Calu3 (cell line): ENCODE results near the gene CFTR. TPM values are rescaled to one million over a fixed set of nuclear protein-coding genes. Genes with fewer than 3 reads are reported as not detected.
A peak's percentile ranks its signal among the peaks of the same experiment; 100 is the strongest.

ENCODE experiments used
- BruUV-seq: library from RNA; stranded (reverse); fragments of 400-500 nt; replicated peaks from 2 replicates; lab custom pipeline; 2021; lab: Mats Ljungman, UMichigan
- CTCF ChIA-PET: fragments of 300-600 bp; sonication (Branson Sonifier 250); formaldehyde crosslinking; loops from one replicate; lab custom pipeline; 2022; ENCODE audit warnings: antibody characterized with exemption; lab: Charles Lee
- DNase-seq: peaks from one replicate; pipeline ENCODE4 v3.0.0; 2022
- H3K27ac Mint-ChIP-seq: one replicate; pipeline ENCODE4 v1.8.0; 2022; ENCODE audit warnings: mixed read lengths; ENCODE audit not compliant: unreplicated experiment
- H3K27me3 Mint-ChIP-seq: one replicate; pipeline ENCODE4 v1.8.0; 2022; ENCODE audit warnings: mixed read lengths; ENCODE audit not compliant: unreplicated experiment
- H3K36me3 Mint-ChIP-seq: one replicate; pipeline ENCODE4 v1.8.0; 2022; ENCODE audit warnings: mild to moderate bottlenecking, moderate library complexity, mixed read lengths; ENCODE audit not compliant: insufficient read depth, unreplicated experiment
- H3K4me1 Mint-ChIP-seq: one replicate; pipeline ENCODE4 v1.8.0; 2022; ENCODE audit warnings: mild to moderate bottlenecking, low read depth, mixed read lengths; ENCODE audit not compliant: unreplicated experiment
- H3K4me3 Mint-ChIP-seq: one replicate; pipeline ENCODE4 v1.8.0; 2022; ENCODE audit warnings: mild to moderate bottlenecking, low read depth, moderate library complexity, mixed read lengths; ENCODE audit not compliant: unreplicated experiment
- H3K9me3 Mint-ChIP-seq: one replicate; pipeline ENCODE4 v1.8.0; 2022; ENCODE audit warnings: low read depth, mixed read lengths; ENCODE audit not compliant: unreplicated experiment
- CTCF ChIP-seq: fragments of 200-600 bp; IDR thresholded peaks from one replicate; pipeline ENCODE4 v1.8.0; 2022; ENCODE audit warnings: antibody characterized with exemption; ENCODE audit not compliant: unreplicated experiment
- intact Hi-C: fragments of 100-400 bp; cut with micrococcal nuclease; formaldehyde crosslinking; loops from one replicate; pipeline ENCODE4 v1.10.0; 2022; ENCODE audit not compliant: unreplicated experiment
- total RNA-seq: library from RNA; stranded (reverse); gene quantifications from 2 replicates; pipeline ENCODE4 v1.2.3, GENCODE V29; 2022

Gene CFTR
- total RNA-seq, 1 experiment from 2014 or later: 502 TPM

DNA sequence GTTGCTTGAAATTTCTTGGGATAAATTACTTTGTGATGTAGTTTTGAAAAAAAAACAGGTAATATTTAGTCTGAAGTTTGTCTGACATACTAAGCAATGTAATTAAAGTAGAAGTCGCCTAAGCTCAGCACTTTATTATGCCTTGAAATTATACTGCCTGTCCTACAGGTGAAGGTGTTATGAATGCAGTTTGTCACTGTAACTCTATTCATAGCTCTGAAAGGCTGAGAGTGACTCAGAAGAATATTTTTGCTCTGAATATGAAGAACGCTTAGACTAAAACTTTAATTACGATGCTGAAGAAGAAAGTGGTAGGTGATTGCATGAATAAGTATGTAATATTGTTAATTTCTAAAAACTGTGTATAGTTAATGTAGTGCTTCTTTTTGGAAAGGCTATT lies 9.2 kb downstream of the CFTR start:
- DNase-seq: no peak
- CTCF ChIA-PET: interaction anchor here (0.5 to 1.1 kb wide), 3 partner anchors 10 to 276 kb away, joined by 3 to 5 read pairs (median 3); no protein-coding TSS in a partner anchor
- Mint-ChIP-seq H3K4me1 (peaks cover 62% of the 10 kb centered on the region), H3K27me3 (no peaks in the 10 kb centered on the region), H3K27ac (peak overlapping the region; percentile 73), H3K4me3 (peak overlapping the region; percentile 49), H3K36me3 (peaks cover 91% of the 10 kb centered on the region), H3K9me3 (no peaks in the 10 kb centered on the region)
- no peak for TF ChIP-seq CTCF
- no TSS peak for BruUV-seq
- intact Hi-C loops: no loop called here

GRCh38 chr7:117489430-117489829 lies 9.6 kb downstream of the CFTR start:
- Mint-ChIP-seq H3K27me3 (no peaks in the 10 kb centered on the region), H3K4me3 (peak overlapping the region; percentile 49), H3K9me3 (no peaks in the 10 kb centered on the region), H3K27ac (peak overlapping the region; percentile 73), H3K36me3 (peaks cover 91% of the 10 kb centered on the region), H3K4me1 (peaks cover 66% of the 10 kb centered on the region)
- no peak for TF ChIP-seq CTCF
- CTCF ChIA-PET: interaction anchor here (0.5 to 1.1 kb wide), 8 partner anchors 9 to 359 kb away, joined by 3 to 6 read pairs (median 4); no protein-coding TSS in a partner anchor
- intact Hi-C loops: no loop called here
- BruUV-seq: no TSS peak
- DNase-seq: no peak

DNA sequence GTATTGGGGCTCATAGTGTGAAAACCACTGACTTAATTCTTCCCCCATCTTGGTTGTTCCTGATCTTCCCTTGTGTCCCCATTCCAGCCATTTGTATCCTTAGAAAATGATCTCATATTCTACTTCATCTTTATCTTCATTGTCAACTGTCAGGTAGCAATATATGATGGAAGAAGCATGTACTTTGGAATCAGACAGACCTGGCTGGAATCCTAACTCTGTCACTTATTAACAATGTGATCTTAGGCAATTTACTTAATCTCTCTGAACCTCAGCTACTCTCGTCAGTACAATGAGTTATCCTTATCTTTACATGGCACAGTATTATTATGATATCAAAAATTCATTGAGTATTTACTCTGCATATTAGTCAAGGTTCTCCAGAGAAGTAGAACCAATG lies 10.1 kb downstream of the CFTR start:
- Mint-ChIP-seq H3K27ac (peak overlapping the region; percentile 64), H3K4me1 (peaks cover 71% of the 10 kb centered on the region), H3K4me3 (peak overlapping the region; percentile 49), H3K27me3 (no peaks in the 10 kb centered on the region), H3K36me3 (peaks cover 94% of the 10 kb centered on the region), H3K9me3 (no peaks in the 10 kb centered on the region)
- no TSS peak for BruUV-seq
- intact Hi-C loops: no loop called here
- TF ChIP-seq CTCF: no peak
- CTCF ChIA-PET: interaction anchor here (0.6 to 1.1 kb wide), 6 partner anchors 9 to 358 kb away, joined by 3 to 6 read pairs (median 4); no protein-coding TSS in a partner anchor
- no peak for DNase-seq

- no peak for TF ChIP-seq CTCF
- intact Hi-C loops: no loop called here
- no peaks in the 10 kb centered on the region for H3K9me3 Mint-ChIP-seq
- CTCF ChIA-PET: no interaction called here
- no peaks in the 10 kb centered on the region for H3K27me3 Mint-ChIP-seq
- peaks cover 94% of the 10 kb centered on the region for H3K36me3 Mint-ChIP-seq
- no TSS peak for BruUV-seq
- DNase-seq: no peak
- peaks cover 76% of the 10 kb centered on the region for H3K4me1 Mint-ChIP-seq
- H3K4me3 Mint-ChIP-seq: peak overlapping the region; percentile 40
- H3K27ac Mint-ChIP-seq: peak overlapping the region; percentile 79
These were observed 12.8 kb downstream of the CFTR start for GRCh38 chr7:117492649-117493048.
